ENCODE results near the gene PDZD4. TPM values are rescaled to one million over a fixed set of nuclear protein-coding genes. Genes with fewer than 3 reads are reported as not detected.

PDZD4 gene
- total and polyA plus RNA-seq, 8 donors, result 2.1 to 11.1 (median 5.2) TPM

DNA sequence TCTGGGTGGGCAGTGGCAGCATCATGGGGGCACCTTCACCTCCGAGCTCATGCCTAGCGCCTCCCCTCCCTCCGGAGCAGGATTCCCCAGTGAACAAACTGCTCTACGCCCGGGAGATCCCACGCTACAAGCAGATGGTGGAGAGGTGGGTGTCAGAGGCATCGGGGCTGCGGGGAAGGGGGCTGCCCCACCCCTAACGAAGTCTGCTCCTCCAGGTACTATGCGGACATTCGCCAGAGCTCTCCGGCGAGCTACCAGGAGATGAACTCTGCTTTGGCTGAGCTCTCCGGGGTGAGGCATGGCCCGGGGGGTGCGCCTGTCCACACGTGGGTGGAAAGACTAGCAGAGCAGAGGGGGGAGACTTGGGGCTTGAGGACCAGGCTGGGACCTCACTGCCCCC lies 52.2 kb downstream of the PDZD4 start:
- 40 to 84% (median 76%) methylated on average over 1 to 17 of the region's 17 CpGs for WGBS, 5 donors
- no peak for DNase-seq

DNA sequence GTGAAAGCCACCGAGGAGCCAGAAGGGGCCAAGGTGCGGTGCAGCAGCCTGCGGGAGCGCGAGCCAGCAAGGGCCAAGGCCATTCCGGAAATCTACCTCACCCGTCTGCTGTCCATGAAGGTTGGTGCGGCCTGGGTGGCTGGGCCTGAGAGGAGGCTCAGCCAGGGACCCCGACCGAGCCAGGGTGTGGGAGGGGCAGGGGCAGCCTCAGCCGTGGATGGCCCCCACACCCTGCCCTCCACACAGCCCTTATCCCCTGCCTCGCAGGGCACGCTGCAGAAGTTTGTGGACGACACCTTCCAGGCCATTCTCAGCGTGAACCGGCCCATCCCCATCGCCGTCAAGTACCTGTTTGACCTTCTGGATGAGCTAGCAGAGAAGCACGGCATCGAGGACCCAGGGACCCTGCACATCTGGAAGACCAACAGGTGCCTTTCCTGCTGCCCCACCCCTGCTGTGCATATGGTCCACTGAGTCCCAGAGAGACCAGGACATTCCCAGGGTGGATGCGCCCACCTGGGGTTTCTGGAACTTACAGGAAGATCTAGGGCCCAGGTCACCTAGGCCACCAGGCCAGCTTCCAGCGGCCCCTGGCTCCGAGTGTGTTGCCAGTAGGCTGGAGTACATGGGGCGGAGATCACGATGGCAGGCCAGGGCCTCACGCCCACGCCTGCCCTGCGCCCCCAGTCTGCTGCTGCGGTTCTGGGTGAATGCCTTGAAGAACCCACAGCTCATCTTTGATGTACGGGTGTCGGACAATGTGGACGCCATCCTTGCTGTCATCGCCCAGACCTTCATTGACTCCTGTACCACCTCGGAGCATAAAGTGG lies 52.9 kb downstream of the PDZD4 start:
- H3K27me3 ChIP-seq, result peaks cover 0 to 20% (median 3%) of the 10 kb centered on the region in 3 donors

More for the DNA sequence above, 52.2 kb downstream of the PDZD4 start:
- Histone ChIP-seq H3K27ac (no peak overlapping the region), H3K4me1 (peaks cover 0 to 26% (median 15%) of the 10 kb centered on the region in 4 donors), H3K9me3 (no peaks in the 10 kb centered on the region), H3K36me3 (peaks cover 0 to 38% (median 11%) of the 10 kb centered on the region in 4 donors), H3K27me3 (peaks cover 0 to 20% (median 3%) of the 10 kb centered on the region in 3 donors), H3K4me3 (no peak overlapping the region)
- TF ChIP-seq, protein P1, sequence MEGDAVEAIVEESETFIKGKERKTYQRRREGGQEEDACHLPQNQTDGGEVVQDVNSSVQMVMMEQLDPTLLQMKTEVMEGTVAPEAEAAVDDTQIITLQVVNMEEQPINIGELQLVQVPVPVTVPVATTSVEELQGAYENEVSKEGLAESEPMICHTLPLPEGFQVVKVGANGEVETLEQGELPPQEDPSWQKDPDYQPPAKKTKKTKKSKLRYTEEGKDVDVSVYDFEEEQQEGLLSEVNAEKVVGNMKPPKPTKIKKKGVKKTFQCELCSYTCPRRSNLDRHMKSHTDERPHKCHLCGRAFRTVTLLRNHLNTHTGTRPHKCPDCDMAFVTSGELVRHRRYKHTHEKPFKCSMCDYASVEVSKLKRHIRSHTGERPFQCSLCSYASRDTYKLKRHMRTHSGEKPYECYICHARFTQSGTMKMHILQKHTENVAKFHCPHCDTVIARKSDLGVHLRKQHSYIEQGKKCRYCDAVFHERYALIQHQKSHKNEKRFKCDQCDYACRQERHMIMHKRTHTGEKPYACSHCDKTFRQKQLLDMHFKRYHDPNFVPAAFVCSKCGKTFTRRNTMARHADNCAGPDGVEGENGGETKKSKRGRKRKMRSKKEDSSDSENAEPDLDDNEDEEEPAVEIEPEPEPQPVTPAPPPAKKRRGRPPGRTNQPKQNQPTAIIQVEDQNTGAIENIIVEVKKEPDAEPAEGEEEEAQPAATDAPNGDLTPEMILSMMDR (IDR thresholded peaks at IDR 0.05), result no peak
- no peak for TF ChIP-seq POLR2A (IDR thresholded peaks at IDR 0.05)
- TF ChIP-seq POLR2AphosphoS5 (IDR thresholded peaks at IDR 0.05), result no peak
- TF ChIP-seq EP300 (IDR thresholded peaks at IDR 0.05), result no peak
- intact Hi-C loops (cut with DNase I; ENCODE audit: low total_unique reads), result no loop called here

DNA sequence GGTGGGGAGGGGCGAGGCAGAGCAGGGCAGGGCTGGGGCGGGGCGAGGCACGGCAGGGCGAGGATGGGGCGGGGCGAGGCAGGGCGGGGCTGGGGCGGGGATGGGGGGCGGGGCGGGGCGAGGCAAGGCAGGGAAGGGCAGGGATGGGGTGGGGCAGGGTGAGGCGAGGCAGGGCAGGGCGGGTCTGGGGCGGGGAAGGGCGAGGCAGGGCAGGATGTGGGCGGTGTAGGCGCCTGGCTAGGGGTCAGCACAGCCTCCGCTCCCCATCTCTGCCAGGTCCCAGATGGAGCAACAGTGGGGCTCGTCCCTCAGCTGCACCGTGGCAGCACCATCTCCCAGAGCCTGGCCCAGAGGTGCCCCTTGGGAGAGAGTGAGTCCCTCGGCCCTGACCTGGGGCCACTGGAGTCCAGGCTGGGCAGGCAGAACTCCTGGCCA lies 53.7 kb downstream of the PDZD4 start:
- peaks cover 0 to 16% (median 13%) of the 10 kb centered on the region in 4 donors for H3K4me1 ChIP-seq
- H3K9me3 ChIP-seq, result no peaks in the 10 kb centered on the region
- H3K36me3 ChIP-seq, result peaks cover 0 to 51% (median 11%) of the 10 kb centered on the region in 4 donors
- TF ChIP-seq POLR2AphosphoS5 (IDR thresholded peaks at IDR 0.05) (no peak), POLR2A (IDR thresholded peaks at IDR 0.05) (no peak), EP300 (IDR thresholded peaks at IDR 0.05) (no peak)
- TF ChIP-seq, protein P1 (IDR thresholded peaks at IDR 0.05), result no peak
- no peak for DNase-seq
- intact Hi-C loops (cut with DNase I; ENCODE audit: low total_unique reads), result no loop called here
- 60 to 80% (median 74%) methylated on average over 1 to 16 of the region's 22 CpGs; no CpG with 5 or more reads in 1 of the 5 donors for WGBS, 5 donors
- peaks cover 0 to 19% (median 3%) of the 10 kb centered on the region in 3 donors for H3K27me3 ChIP-seq
- no peak overlapping the region for H3K4me3 ChIP-seq
- H3K27ac ChIP-seq, result no peak overlapping the region

More for the DNA sequence above, 52.9 kb downstream of the PDZD4 start:
- no peak for DNase-seq
- H3K4me3 ChIP-seq, result no peak overlapping the region
- no peaks in the 10 kb centered on the region for H3K9me3 ChIP-seq
- intact Hi-C loops (cut with DNase I; ENCODE audit: low total_unique reads), result no loop called here
- H3K27ac ChIP-seq, result no peak overlapping the region
- H3K4me1 ChIP-seq, result peaks cover 0 to 25% (median 15%) of the 10 kb centered on the region in 4 donors
- peaks cover 0 to 43% (median 11%) of the 10 kb centered on the region in 4 donors for H3K36me3 ChIP-seq
- 84 to 94% (median 88%) methylated on average over 3 to 34 of the region's 34 CpGs for WGBS, 5 donors
- TF ChIP-seq, protein P1 (IDR thresholded peaks at IDR 0.05), result no peak
- TF ChIP-seq POLR2A (IDR thresholded peaks at IDR 0.05), result no peak
- no peak for TF ChIP-seq POLR2AphosphoS5 (IDR thresholded peaks at IDR 0.05)
- no peak for TF ChIP-seq EP300 (IDR thresholded peaks at IDR 0.05)

DNA sequence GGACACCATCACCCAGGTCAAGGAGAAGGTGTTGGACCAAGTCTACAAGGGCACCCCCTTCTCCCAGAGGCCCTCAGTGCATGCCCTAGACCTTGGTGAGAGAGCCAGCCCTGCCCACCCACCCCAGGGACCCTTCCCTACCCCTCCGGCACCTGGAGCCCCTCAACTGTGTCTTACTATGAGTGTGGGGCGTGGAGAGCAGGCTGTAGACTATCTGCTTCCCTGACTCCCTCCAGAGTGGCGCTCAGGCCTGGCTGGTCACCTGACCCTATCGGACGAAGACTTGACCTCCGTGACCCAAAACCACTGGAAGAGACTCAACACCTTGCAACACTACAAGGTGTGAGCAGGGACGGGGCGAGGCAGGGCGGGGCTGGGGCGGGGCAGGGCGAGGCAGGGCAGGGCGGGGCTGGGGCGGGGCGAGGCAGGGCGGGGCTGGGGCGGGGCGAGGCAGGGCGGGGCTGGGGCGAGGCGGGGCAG lies 54.2 kb downstream of the PDZD4 start:
- Histone ChIP-seq H3K27me3 (peaks cover 0 to 14% (median 3%) of the 10 kb centered on the region in 3 donors), H3K36me3 (peaks cover 0 to 56% (median 11%) of the 10 kb centered on the region in 4 donors), H3K4me1 (peaks cover 0 to 11% (median 8%) of the 10 kb centered on the region in 4 donors), H3K9me3 (no peaks in the 10 kb centered on the region), H3K4me3 (no peak overlapping the region), H3K27ac (no peak overlapping the region)
- DNase-seq, result no peak
- 71 to 100% (median 97%) methylated on average over 1 to 16 of the region's 20 CpGs for whole genome bisulfite sequencing, 5 donors
- intact Hi-C loops (cut with DNase I; ENCODE audit: low total_unique reads), result no loop called here
- TF ChIP-seq POLR2AphosphoS5 (IDR thresholded peaks at IDR 0.05) (no peak), POLR2A (IDR thresholded peaks at IDR 0.05) (no peak), EP300 (IDR thresholded peaks at IDR 0.05) (no peak)
- TF ChIP-seq, protein P1 (IDR thresholded peaks at IDR 0.05), result no peak

Measured in stomach (tissue), 9 donors.